ENCODE measurements around the gene CHST11.

- TF ChIP-seq, protein P1, sequence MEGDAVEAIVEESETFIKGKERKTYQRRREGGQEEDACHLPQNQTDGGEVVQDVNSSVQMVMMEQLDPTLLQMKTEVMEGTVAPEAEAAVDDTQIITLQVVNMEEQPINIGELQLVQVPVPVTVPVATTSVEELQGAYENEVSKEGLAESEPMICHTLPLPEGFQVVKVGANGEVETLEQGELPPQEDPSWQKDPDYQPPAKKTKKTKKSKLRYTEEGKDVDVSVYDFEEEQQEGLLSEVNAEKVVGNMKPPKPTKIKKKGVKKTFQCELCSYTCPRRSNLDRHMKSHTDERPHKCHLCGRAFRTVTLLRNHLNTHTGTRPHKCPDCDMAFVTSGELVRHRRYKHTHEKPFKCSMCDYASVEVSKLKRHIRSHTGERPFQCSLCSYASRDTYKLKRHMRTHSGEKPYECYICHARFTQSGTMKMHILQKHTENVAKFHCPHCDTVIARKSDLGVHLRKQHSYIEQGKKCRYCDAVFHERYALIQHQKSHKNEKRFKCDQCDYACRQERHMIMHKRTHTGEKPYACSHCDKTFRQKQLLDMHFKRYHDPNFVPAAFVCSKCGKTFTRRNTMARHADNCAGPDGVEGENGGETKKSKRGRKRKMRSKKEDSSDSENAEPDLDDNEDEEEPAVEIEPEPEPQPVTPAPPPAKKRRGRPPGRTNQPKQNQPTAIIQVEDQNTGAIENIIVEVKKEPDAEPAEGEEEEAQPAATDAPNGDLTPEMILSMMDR (IDR thresholded peaks at IDR 0.05 in 8 of 11, conservative IDR thresholded peaks at IDR 0.05 in 3 of 11) = no peak
- TF ChIP-seq POLR2A (IDR thresholded peaks at IDR 0.05) = no peak
Measured at GRCh38 chr12:104685366-104685765, 228.6 kb downstream of the CHST11 start.

Data from spleen (tissue), 7 donors.